Measurements from ENCODE around the gene FGF2. TPM values are rescaled to one million over a fixed set of nuclear protein-coding genes. Genes with fewer than 3 reads are reported as not detected.

The FGF2 gene
- polyA plus RNA-seq, 1 of the 3 experiments (the other 2 are of a cell fraction): 11.1 TPM

GRCh38 chr4:122873146-122873545 is 46.5 kb downstream of the FGF2 start:
- H3K9me3 ChIP-seq: no peaks in the 10 kb centered on the region
- H3K4me1 ChIP-seq (ENCODE audit: control insufficient read depth in 1 of 2, insufficient read depth in 2 of 2, low read depth in 1 of 2, low read length in 1 of 2): peaks cover 0 to 28% of the 10 kb centered on the region in 2 experiments; a peak in 2 of 4 replicates
- 79% methylated on average over 1 of the region's 1 CpG for WGBS (ENCODE audit: low lambda C conversion rate)
- H3K27me3 ChIP-seq (ENCODE audit: insufficient read depth): no peaks in the 10 kb centered on the region
- peaks cover 15 to 19% of the 10 kb centered on the region in 2 experiments for H3K36me3 ChIP-seq (replicated peaks in 1 of 2; ENCODE audit: control insufficient read depth in 1 of 2, insufficient read depth in 2 of 2, low read length in 1 of 2)
- H3K9me2 ChIP-seq: no peaks in the 10 kb centered on the region
- CTCF ChIA-PET: interaction anchor here (1.2 to 1.9 kb wide), 3 partner anchors 10 to 115 kb away, joined by 3 to 6 read pairs (median 4); no protein-coding TSS in a partner anchor
- POLR2A ChIA-PET: no interaction called here
- no peak overlapping the region; the same call in 1 of the 2 replicates for H3K4me2 ChIP-seq
- peaks cover 98% of the 10 kb centered on the region for H3K79me2 ChIP-seq (ENCODE audit: insufficient read depth)
- H3K27ac ChIP-seq (ENCODE audit: low read depth in 2 of 2, low read length in 1 of 2): peak overlapping the region in 1 of 2 experiments; percentile 69; a peak in 2 of 4 replicates
- H3K9ac ChIP-seq: no peak overlapping the region
- H3K4me3 ChIP-seq (ENCODE audit: low read depth in 2 of 2, low read length in 1 of 2): no peak overlapping the region
- no peak for DNase-seq
- TF ChIP-seq RXRA (IDR thresholded peaks at IDR 0.05; ENCODE audit: borderline replicate concordance, low read depth): no peak
- no peak for TF ChIP-seq YY1 (IDR thresholded peaks at IDR 0.05; ENCODE audit: low read depth)
- no peak for TF ChIP-seq RFX5 (IDR thresholded peaks at IDR 0.05; ENCODE audit: low read length)
- TF ChIP-seq TCF12 (IDR thresholded peaks at IDR 0.05): no peak
- no peak for TF ChIP-seq NFIC (IDR thresholded peaks at IDR 0.05; ENCODE audit: borderline replicate concordance)
- TF ChIP-seq JUND (IDR thresholded peaks at IDR 0.05): no peak
- TF ChIP-seq MEF2A (IDR thresholded peaks at IDR 0.05; ENCODE audit: borderline replicate concordance, low read depth): no peak
- TF ChIP-seq TEAD4 (IDR thresholded peaks at IDR 0.05; ENCODE audit: borderline replicate concordance, insufficient read depth): no peak
- no peak for TF ChIP-seq PBX3 (IDR thresholded peaks at IDR 0.05)
- no peak for TF ChIP-seq ZBTB33 (IDR thresholded peaks at IDR 0.05; ENCODE audit: borderline replicate concordance, low read depth)
- no peak for TF ChIP-seq CHD2 (IDR thresholded peaks at IDR 0.05; ENCODE audit: low read length, partially characterized antibody)
- no peak for TF ChIP-seq GATA2 (CRISPR knock-in tag; IDR thresholded peaks at IDR 0.05)
- no peak for TF ChIP-seq FOXJ3 (CRISPR knock-in tag; IDR thresholded peaks at IDR 0.05)
- no peak for TF ChIP-seq RAD21 (IDR thresholded peaks at IDR 0.05; ENCODE audit: low read length)
- peaks cover 27% of the 10 kb centered on the region for H4K20me1 ChIP-seq (ENCODE audit: insufficient read depth)
- peaks cover 31% of the 10 kb centered on the region for H3F3A ChIP-seq (replicated peaks; ENCODE audit: insufficient read depth)
- no peak overlapping the region for H2AFZ ChIP-seq (ENCODE audit: low read depth)

- Histone ChIP-seq H3F3A (replicated peaks; ENCODE audit: insufficient read depth) (peaks cover 33% of the 10 kb centered on the region), H4K20me1 (ENCODE audit: insufficient read depth) (peaks cover 18% of the 10 kb centered on the region), H3K9ac (no peak overlapping the region), H3K4me3 (ENCODE audit: low read depth in 2 of 2, low read length in 1 of 2) (0 out of 4 replicates have a peak overlapping the region, but pooled peaks of 1 of the 2 experiments have one; percentile 6), H3K36me3 (replicated peaks in 1 of 2; ENCODE audit: control insufficient read depth in 1 of 2, insufficient read depth in 2 of 2, low read length in 1 of 2) (peaks cover 24% of the 10 kb centered on the region in 2 experiments), H3K27ac (ENCODE audit: low read depth in 2 of 2, low read length in 1 of 2) (peak overlapping the region; percentile 24 to 69; a peak in 3 of 4 replicates), H2AFZ (ENCODE audit: low read depth) (no peak overlapping the region), H3K4me1 (ENCODE audit: control insufficient read depth in 1 of 2, insufficient read depth in 2 of 2, low read depth in 1 of 2, low read length in 1 of 2) (peaks cover 0 to 28% of the 10 kb centered on the region in 2 experiments; a peak in 2 of 4 replicates), H3K4me2 (peak overlapping the region; percentile 49), H3K9me3 (no peaks in the 10 kb centered on the region), H3K79me2 (ENCODE audit: insufficient read depth) (peaks cover 96% of the 10 kb centered on the region), H3K9me2 (no peaks in the 10 kb centered on the region), H3K27me3 (ENCODE audit: insufficient read depth) (no peaks in the 10 kb centered on the region)
- WGBS (ENCODE audit: low lambda C conversion rate): 50% methylated on average over 4 of the region's 4 CpGs
- TF ChIP-seq USF1 (IDR thresholded peaks at IDR 0.05; ENCODE audit: borderline replicate concordance, low read depth) (no peak), NRF1 (IDR thresholded peaks at IDR 0.05; ENCODE audit: low read depth, low read length) (no peak), TEAD4 (IDR thresholded peaks at IDR 0.05; ENCODE audit: borderline replicate concordance, insufficient read depth) (peak; percentile 72; the same call in 1 of the 2 replicates), GATA2 (CRISPR knock-in tag; IDR thresholded peaks at IDR 0.05) (no peak), NFIC (IDR thresholded peaks at IDR 0.05; ENCODE audit: borderline replicate concordance) (no peak), EP300 (IDR thresholded peaks at IDR 0.05; ENCODE audit: borderline replicate concordance in 1 of 2, low read depth in 1 of 2, low read length in 1 of 2) (no peak; a peak in 1 of 4 replicates), TCF12 (IDR thresholded peaks at IDR 0.05) (peak; percentile 35; the same call in 1 of the 2 replicates), CTCF (IDR thresholded peaks at IDR 0.05) (no peak), JUND (IDR thresholded peaks at IDR 0.05) (peak; percentile 69), FOSL2 (IDR thresholded peaks at IDR 0.05; ENCODE audit: borderline replicate concordance, low read depth) (peak; percentile 85), PBX3 (IDR thresholded peaks at IDR 0.05) (peak; percentile 86)
- ChIA-PET POLR2A (no interaction called here), CTCF (interaction anchor here (1.2 to 1.9 kb wide), 3 partner anchors 11 to 116 kb away, joined by 3 to 6 read pairs (median 4); no protein-coding TSS in a partner anchor)
- no peak for DNase-seq
Observed at GRCh38 chr4:122873821-122874593, 47.4 kb downstream of the FGF2 start.

Data from SK-N-SH (cell line).